ENCODE data around the gene STARD13.

DNA sequence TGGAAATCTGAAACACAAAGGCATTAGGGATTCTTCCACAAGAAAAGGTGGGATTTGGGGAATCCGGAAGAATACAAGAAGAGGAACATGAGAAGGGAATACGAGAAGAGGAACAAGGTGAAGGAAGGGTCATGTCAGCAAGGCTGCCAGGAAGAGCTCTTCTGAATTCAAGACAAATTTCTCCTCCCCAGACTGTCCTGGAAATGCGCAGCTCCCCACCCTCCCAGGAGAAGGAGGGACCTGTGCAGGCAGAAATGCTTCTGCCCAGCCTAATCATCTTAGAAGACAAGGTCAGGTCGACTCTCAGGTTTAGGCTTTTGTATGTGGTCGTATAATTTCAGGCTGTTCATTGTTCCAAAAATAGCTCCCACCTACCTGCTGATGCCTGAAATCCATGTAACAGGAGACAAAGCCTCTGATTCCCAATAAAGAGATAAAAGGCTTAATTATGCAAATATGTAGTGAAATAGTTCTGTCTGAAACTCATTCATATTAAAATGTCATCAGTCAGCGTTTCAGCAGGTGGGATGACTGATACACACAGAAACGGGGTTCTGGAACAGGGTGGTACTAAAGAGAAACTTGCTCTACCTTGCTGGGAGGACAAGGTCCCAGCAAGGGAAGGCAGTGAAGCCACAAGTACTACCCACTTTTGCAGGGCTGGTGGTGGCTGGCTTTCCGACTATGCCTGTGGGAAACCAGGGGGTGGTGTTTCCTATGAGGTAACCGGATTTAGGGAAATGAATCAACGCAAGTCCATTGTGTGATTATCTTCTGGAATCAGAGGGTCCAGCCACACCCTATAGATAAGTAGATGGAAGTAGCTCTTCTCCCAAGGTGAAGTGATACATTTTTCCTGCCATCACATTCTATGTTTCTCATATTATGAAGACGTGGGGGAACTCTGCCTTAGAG is 193.2 kb downstream of the STARD13 start:
- TF ChIP-seq, protein P1, sequence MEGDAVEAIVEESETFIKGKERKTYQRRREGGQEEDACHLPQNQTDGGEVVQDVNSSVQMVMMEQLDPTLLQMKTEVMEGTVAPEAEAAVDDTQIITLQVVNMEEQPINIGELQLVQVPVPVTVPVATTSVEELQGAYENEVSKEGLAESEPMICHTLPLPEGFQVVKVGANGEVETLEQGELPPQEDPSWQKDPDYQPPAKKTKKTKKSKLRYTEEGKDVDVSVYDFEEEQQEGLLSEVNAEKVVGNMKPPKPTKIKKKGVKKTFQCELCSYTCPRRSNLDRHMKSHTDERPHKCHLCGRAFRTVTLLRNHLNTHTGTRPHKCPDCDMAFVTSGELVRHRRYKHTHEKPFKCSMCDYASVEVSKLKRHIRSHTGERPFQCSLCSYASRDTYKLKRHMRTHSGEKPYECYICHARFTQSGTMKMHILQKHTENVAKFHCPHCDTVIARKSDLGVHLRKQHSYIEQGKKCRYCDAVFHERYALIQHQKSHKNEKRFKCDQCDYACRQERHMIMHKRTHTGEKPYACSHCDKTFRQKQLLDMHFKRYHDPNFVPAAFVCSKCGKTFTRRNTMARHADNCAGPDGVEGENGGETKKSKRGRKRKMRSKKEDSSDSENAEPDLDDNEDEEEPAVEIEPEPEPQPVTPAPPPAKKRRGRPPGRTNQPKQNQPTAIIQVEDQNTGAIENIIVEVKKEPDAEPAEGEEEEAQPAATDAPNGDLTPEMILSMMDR (IDR thresholded peaks at IDR 0.05; ENCODE audit: insufficient read depth, low read length, poor library complexity, severe bottlenecking), result no peak
- no peak for TF ChIP-seq EZH2phosphoT487 (conservative IDR thresholded peaks at IDR 0.05; ENCODE audit: low read length)
